Caco-2 (cell line): ENCODE data around the gene FADS3. TPM values are rescaled to one million over a fixed set of nuclear protein-coding genes. Genes with fewer than 3 reads are reported as not detected.
A peak's percentile ranks its signal among the peaks of the same experiment; 100 is the strongest.

Experiments
- BruUV-seq: library from RNA; stranded (reverse); fragments of 400-500 nt; replicated peaks from 2 replicates; lab custom pipeline; 2021; lab: Mats Ljungman, UMichigan
- CTCF ChIA-PET: fragments of 300-600 bp; sonication (Branson Sonifier 250); formaldehyde crosslinking; loops from one replicate; lab custom pipeline; 2022; ENCODE audit warnings: antibody characterized with exemption; lab: Charles Lee
- POLR2A ChIA-PET: fragments of 300-600 bp; sonication (Branson Sonifier 250); formaldehyde crosslinking; loops from one replicate; lab custom pipeline; 2022; ENCODE audit warnings: antibody characterized with exemption; lab: Charles Lee
- DNase-seq, 2 experiments: peaks; one replicate each; pipeline versions ENCODE4 v3.0.0 to v3.0.0-alpha.2; 2020 to 2022
- H3K27me3 ChIP-seq: replicated peaks from 2 replicates; pipeline ENCODE4 v1.6.0; 2011; ENCODE audit warnings: low read length; ENCODE audit not compliant: control insufficient read depth, insufficient read depth
- H3K36me3 ChIP-seq: 2 replicates; pipeline ENCODE4 v1.5.1; 2011; ENCODE audit warnings: low read length; ENCODE audit not compliant: control insufficient read depth, insufficient read depth
- H3K4me1 ChIP-seq: fragments of 250-450 bp; sonication (Bioruptor Pico); 2 replicates; pipeline ENCODE4 v1.5.1; 2020; ENCODE audit warnings: mild to moderate bottlenecking
- H3K4me3 ChIP-seq: 2 replicates; pipeline ENCODE4 v1.5.1; 2011; ENCODE audit warnings: low read depth, mild to moderate bottlenecking, control low read depth, low read length
- H3K9me3 ChIP-seq: fragments of 250-450 bp; sonication (Bioruptor Pico); 2 replicates; pipeline ENCODE4 v1.5.1; 2020; ENCODE audit warnings: mild to moderate bottlenecking, moderate library complexity
- H3K27ac Mint-ChIP-seq: one replicate; pipeline ENCODE4 v1.8.0; 2022; ENCODE audit warnings: mixed read lengths; ENCODE audit not compliant: unreplicated experiment
- H3K27me3 Mint-ChIP-seq: one replicate; pipeline ENCODE4 v1.8.0; 2022; ENCODE audit warnings: mixed read lengths; ENCODE audit not compliant: insufficient read depth, unreplicated experiment
- H3K36me3 Mint-ChIP-seq: one replicate; pipeline ENCODE4 v1.8.0; 2022; ENCODE audit warnings: mild to moderate bottlenecking, mixed read lengths; ENCODE audit not compliant: insufficient read depth, unreplicated experiment
- H3K4me1 Mint-ChIP-seq: one replicate; pipeline ENCODE4 v1.8.0; 2022; ENCODE audit warnings: low read depth, mixed read lengths; ENCODE audit not compliant: unreplicated experiment
- H3K4me3 Mint-ChIP-seq: one replicate; pipeline ENCODE4 v1.8.0; 2022; ENCODE audit warnings: mild to moderate bottlenecking, moderate library complexity, mixed read lengths; ENCODE audit not compliant: unreplicated experiment
- H3K9me3 Mint-ChIP-seq: one replicate; pipeline ENCODE4 v1.8.0; 2022; ENCODE audit warnings: mixed read lengths; ENCODE audit not compliant: unreplicated experiment
- intact Hi-C: fragments of 100-400 bp; cut with micrococcal nuclease; formaldehyde crosslinking; loops from one replicate; pipeline ENCODE4 v1.10.0; 2022; ENCODE audit not compliant: unreplicated experiment
- total RNA-seq: library from RNA; stranded (reverse); gene quantifications from 2 replicates; pipeline ENCODE4 v1.2.3, GENCODE V29; 2022
- TF ChIP-seq, protein P1 (sequence below), 2 experiments: fragments of 200-600 bp in 1 of 2; IDR thresholded peaks; 1 replicate in 1 of 2; 2 replicates in 1 of 2; pipeline versions ENCODE4 v1.5.1 to v1.8.0; 2011 to 2022; ENCODE audit warnings: antibody characterized with exemption in 1 of 2, control low read depth in 1 of 2, inconsistent platforms in 1 of 2, low read depth in 1 of 2, low read length in 1 of 2, mild to moderate bottlenecking in 1 of 2, moderate library complexity in 1 of 2; ENCODE audit not compliant: insufficient read depth in 1 of 2, severe bottlenecking in 1 of 2, unreplicated experiment in 1 of 2

Gene FADS3
- total RNA-seq, 1 experiment from 2014 or later = 32.7 TPM

GRCh38 chr11:61828379-61828628 lies 63.0 kb downstream of the FADS3 start:
- peaks cover 6% of the 10 kb centered on the region for H3K36me3 Mint-ChIP-seq
- peak overlapping the region; percentile 64 for H3K4me3 ChIP-seq
- no peaks in the 10 kb centered on the region for H3K27me3 ChIP-seq
- H3K9me3 Mint-ChIP-seq = no peaks in the 10 kb centered on the region
- peaks cover 8% of the 10 kb centered on the region for H3K4me1 Mint-ChIP-seq
- H3K4me1 ChIP-seq = peaks cover 24% of the 10 kb centered on the region; the same call in 1 of the 2 replicates
- TF ChIP-seq, protein P1, sequence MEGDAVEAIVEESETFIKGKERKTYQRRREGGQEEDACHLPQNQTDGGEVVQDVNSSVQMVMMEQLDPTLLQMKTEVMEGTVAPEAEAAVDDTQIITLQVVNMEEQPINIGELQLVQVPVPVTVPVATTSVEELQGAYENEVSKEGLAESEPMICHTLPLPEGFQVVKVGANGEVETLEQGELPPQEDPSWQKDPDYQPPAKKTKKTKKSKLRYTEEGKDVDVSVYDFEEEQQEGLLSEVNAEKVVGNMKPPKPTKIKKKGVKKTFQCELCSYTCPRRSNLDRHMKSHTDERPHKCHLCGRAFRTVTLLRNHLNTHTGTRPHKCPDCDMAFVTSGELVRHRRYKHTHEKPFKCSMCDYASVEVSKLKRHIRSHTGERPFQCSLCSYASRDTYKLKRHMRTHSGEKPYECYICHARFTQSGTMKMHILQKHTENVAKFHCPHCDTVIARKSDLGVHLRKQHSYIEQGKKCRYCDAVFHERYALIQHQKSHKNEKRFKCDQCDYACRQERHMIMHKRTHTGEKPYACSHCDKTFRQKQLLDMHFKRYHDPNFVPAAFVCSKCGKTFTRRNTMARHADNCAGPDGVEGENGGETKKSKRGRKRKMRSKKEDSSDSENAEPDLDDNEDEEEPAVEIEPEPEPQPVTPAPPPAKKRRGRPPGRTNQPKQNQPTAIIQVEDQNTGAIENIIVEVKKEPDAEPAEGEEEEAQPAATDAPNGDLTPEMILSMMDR (IDR thresholded peaks at IDR 0.05; ENCODE audit: insufficient read depth in 1 of 2, low read depth in 1 of 2, low read length in 1 of 2, severe bottlenecking in 1 of 2, unreplicated experiment in 1 of 2) = no peak
- CTCF ChIA-PET = interaction anchor here (1.1 to 1.9 kb wide), 2 partner anchors 12 to 44 kb away, joined by 3 to 7 read pairs; partner anchors contain the start of gene FADS1
- intact Hi-C loops = no loop called here
- H3K27me3 Mint-ChIP-seq = no peaks in the 10 kb centered on the region
- POLR2A ChIA-PET = interaction anchor here (1.4 kb wide), 1 partner anchor 13 kb away, joined by 4 read pairs; no protein-coding TSS in a partner anchor
- no peak for DNase-seq
- no peaks in the 10 kb centered on the region for H3K36me3 ChIP-seq
- no TSS peak for BruUV-seq
- peak overlapping the region; percentile 86 for H3K4me3 Mint-ChIP-seq
- H3K9me3 ChIP-seq = no peaks in the 10 kb centered on the region
- peak overlapping the region; percentile 39 for H3K27ac Mint-ChIP-seq

- Mint-ChIP-seq H3K36me3 (peaks cover 6% of the 10 kb centered on the region), H3K27me3 (no peaks in the 10 kb centered on the region), H3K4me1 (peaks cover 14% of the 10 kb centered on the region), H3K9me3 (no peaks in the 10 kb centered on the region), H3K27ac (peak within 1 kb of the TSS; percentile 39), H3K4me3 (peak within 1 kb of the TSS; percentile 86)
- TF ChIP-seq, protein P1 (IDR thresholded peaks at IDR 0.05; ENCODE audit: insufficient read depth in 1 of 2, low read depth in 1 of 2, low read length in 1 of 2, severe bottlenecking in 1 of 2, unreplicated experiment in 1 of 2) = peak in 1 of 2 experiments; percentile 8
- no peaks in the 10 kb centered on the region for H3K27me3 ChIP-seq
- ChIA-PET POLR2A (interaction anchor here (0.7 to 1.4 kb wide), 3 partner anchors 12 to 73 kb away, joined by 3 to 6 read pairs (median 4); no protein-coding TSS in a partner anchor), CTCF (interaction anchor here (0.9 to 1.9 kb wide), 2 partner anchors 12 to 31 kb away, joined by 3 to 7 read pairs; partner anchors contain the start of gene FADS1)
- H3K4me1 ChIP-seq = peaks cover 30% of the 10 kb centered on the region
- H3K9me3 ChIP-seq = no peaks in the 10 kb centered on the region
- DNase-seq = peak; percentile 75 to 77
- intact Hi-C loops = no loop called here
- H3K36me3 ChIP-seq = no peaks in the 10 kb centered on the region
- H3K4me3 ChIP-seq = peak within 1 kb of the TSS; percentile 64
- BruUV-seq = no TSS peak
Observed at GRCh38 chr11:61827571-61828378, 63.6 kb downstream of the FADS3 start, which contains the start of gene FADS2. Gene FADS2, plus strand, starts transcription at chr11:61828300. Its CDS starts 91 bp downstream, at chr11:61828391.

GRCh38 chr11:61826930-61827570 lies 64.3 kb downstream of the FADS3 start:
- no peaks in the 10 kb centered on the region for H3K36me3 ChIP-seq
- H3K9me3 Mint-ChIP-seq = no peaks in the 10 kb centered on the region
- intact Hi-C loops = no loop called here
- CTCF ChIA-PET = interaction anchor here (0.9 kb wide), 1 partner anchor 30 kb away, joined by 3 read pairs; no protein-coding TSS in a partner anchor
- no TSS peak for BruUV-seq
- peaks cover 35% of the 10 kb centered on the region for H3K4me1 ChIP-seq
- peaks cover 15% of the 10 kb centered on the region for H3K4me1 Mint-ChIP-seq
- POLR2A ChIA-PET = interaction anchor here (1.4 kb wide), 1 partner anchor 12 kb away, joined by 4 read pairs; no protein-coding TSS in a partner anchor
- H3K4me3 Mint-ChIP-seq = peak overlapping the region; percentile 86
- H3K27me3 Mint-ChIP-seq = no peaks in the 10 kb centered on the region
- TF ChIP-seq, protein P1 (IDR thresholded peaks at IDR 0.05; ENCODE audit: insufficient read depth in 1 of 2, low read depth in 1 of 2, low read length in 1 of 2, severe bottlenecking in 1 of 2, unreplicated experiment in 1 of 2) = no peak
- H3K27me3 ChIP-seq = no peaks in the 10 kb centered on the region
- H3K9me3 ChIP-seq = no peaks in the 10 kb centered on the region
- H3K27ac Mint-ChIP-seq = no peak overlapping the region
- DNase-seq = no peak
- H3K36me3 Mint-ChIP-seq = peaks cover 6% of the 10 kb centered on the region
- no peak overlapping the region for H3K4me3 ChIP-seq
